Body of pancreas (tissue), 4 donors: ENCODE results near the gene PRCC.

ENCODE experiments used
- CTCF ChIP-seq, 7 experiments: fragments of 450-650 bp in 4 of 7; fragments of 200-600 bp in 3 of 7; sonication (generic) in 3 of 7; IDR thresholded peaks; one replicate each; pipeline ENCODE4 v1.5.1; 2016 to 2019; ENCODE audit warnings: antibody characterized with exemption in 7 of 7
- POLR2A ChIP-seq, 3 donors: fragments of 450-650 bp; IDR thresholded peaks; one replicate each; pipeline ENCODE4 v1.6.1; 2016; ENCODE audit warnings: antibody characterized with exemption in 3 of 3, mild to moderate bottlenecking in 2 of 3

DNA sequence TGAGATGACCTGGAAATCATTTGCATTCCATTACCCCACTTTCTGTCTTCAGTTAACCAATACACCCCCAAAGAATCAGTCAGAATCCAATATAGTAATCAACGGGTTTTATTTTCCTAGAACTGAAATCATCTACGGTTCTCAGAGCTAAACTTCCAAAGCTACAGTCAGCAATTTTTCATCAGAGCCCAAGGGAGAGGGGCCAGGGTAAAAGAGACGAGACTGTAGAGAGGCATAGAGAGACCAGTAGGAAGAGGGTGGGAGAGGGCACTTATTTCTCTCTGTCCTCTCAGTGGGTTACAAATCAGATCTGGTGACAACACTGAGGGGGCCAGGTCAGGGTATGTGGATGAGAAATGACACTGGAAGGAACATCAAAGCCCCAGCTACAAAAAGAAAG is 25.3 kb upstream of the PRCC start:
- TF ChIP-seq POLR2A (IDR thresholded peaks at IDR 0.05) = no peak
- TF ChIP-seq CTCF (IDR thresholded peaks at IDR 0.05) = no peak
